HG02884 (cell line): ENCODE measurements around the gene ADAMTS2.

Experiments used
- ATAC-seq: cut with Tn5 transposase; IDR thresholded peaks from one replicate; pipeline ENCODE4 v1.9.1; 2021; ENCODE audit warnings: mild to moderate bottlenecking, moderate library complexity; ENCODE audit not compliant: unreplicated experiment

The ADAMTS2 gene

DNA sequence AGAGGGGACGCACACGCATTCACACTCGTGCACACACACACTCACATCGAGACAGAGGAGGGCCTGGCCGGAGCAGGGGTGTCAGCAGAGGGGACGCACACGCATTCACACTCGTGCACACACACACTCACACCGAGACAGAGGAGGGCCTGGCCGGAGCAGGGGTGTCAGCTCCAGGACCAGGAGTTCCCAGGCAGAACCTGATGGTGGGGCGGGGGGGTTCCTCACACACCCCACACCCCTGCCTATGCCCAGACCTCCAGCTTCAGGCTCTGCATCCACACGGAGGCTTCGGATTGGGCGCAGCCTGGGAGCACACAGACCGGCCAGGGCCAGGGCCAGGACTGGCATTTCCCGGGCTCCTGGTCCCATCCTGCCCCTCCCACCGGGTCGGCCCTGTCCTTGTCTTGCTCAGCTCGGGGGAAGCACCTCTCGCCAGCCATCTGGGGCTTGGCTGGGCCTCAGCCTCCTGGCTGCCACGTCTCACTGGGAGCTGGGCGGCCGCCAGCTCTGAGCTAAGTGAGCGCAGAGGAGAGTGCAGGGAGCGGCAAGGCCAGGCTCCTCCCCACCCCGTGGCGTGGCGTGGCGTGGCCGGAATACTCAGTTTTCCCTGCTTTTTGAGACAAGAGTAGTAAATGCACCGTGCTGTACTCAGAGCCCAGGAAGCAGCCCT is 31.3 kb downstream of the ADAMTS2 start:
- ATAC-seq, result no peak

DNA sequence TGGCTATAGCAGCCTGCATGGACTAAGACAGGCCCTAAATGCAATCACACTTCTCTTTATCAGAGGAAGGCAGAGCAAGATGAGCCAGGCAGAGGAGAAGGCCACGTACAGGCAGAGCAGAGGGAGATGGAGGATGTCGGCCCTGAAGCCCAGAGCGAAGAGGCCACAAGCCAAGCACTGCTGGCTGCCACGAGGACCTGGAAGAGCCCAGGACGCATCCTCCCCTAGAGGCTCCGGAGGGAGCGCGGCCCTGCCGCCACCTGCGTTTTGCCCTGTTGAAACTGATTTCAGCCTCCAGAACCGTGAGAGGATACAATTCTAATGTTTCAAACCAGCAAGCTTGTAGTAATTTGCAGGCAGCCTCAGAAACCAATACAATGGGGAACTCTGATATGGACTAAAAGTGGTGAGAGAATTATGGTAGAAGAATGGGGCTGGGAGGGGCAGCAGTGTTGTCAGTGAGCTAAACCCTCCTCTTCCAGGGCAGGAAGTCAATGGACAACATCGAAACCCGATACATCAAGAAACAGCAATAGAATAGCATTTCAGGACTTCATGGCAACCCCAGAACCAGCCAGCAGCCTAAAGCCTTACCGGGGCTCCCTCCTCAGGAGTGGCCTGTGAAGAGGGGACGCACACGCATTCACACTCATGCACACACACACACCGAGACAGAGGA is 32.6 kb downstream of the ADAMTS2 start:
- no peak for ATAC-seq

DNA sequence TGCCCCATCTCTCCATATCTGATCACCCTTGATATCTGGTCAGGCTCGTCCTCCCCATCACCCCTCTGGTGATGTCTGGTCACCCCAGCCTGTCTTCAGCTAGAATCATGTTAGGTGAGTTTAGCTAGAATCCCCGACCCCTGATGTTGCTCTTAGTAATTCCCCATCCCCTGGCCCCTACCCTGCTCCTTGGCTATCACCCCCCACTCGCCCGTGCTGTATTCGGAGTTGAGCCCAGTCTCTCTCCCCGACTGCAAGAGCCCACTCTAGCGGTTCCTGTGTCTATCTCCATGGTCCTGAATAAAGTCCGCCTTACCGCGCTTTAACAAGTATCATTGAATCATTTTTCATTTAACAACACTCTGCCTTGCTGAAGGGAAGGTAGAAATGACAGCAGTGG is 33.7 kb downstream of the ADAMTS2 start:
- ATAC-seq, result no peak

DNA sequence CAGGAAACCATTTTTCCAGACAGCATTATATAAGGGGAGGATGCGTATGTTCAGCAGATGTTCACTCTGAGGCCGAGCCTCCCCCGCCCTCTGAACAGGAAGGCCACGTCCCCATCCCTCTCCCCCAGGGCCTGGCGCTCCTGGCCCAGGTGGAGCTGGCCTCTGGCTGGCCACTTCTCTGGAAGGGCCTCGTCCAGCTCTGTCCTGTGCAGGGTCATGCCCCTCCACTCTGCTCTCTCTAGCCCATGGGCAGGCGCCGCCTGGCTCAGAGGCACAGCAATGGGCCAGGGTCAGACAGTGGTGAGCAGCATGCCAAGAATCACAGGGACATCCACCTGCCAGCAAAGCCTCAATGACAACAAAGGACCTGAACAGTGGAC is 34.2 kb downstream of the ADAMTS2 start:
- ATAC-seq, result no peak

DNA sequence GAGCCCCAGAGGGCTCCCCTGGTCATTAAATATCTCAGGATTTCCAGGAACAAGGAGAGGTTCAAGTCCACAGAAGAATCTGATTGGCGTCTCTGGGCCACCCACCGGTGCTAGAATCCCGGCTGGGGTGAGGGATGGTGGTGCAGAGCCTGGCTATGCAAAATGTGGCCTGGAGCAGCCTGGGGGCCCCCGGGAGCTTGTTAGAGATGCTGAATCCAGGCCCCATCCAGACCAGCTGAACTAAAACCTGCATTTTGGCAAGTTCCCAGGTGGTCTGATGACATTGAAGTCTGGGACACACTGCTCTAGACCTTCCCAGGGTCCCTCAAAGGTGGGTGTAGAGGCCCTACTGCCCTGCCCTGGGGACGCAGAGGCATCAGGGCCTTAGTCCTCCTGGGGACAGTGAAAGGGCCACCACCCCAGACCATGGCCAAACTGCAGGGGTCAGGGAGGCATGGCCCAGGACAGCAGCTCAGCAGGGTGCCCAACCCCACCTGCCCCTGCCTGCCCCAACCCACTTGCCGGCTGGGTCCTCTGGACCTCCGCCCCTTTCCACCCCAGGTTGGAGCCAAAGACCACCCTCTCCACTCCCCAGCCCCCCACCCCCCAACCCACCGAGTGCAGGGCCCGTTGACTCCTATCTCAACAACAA is 34.7 kb downstream of the ADAMTS2 start:
- no peak for ATAC-seq

DNA sequence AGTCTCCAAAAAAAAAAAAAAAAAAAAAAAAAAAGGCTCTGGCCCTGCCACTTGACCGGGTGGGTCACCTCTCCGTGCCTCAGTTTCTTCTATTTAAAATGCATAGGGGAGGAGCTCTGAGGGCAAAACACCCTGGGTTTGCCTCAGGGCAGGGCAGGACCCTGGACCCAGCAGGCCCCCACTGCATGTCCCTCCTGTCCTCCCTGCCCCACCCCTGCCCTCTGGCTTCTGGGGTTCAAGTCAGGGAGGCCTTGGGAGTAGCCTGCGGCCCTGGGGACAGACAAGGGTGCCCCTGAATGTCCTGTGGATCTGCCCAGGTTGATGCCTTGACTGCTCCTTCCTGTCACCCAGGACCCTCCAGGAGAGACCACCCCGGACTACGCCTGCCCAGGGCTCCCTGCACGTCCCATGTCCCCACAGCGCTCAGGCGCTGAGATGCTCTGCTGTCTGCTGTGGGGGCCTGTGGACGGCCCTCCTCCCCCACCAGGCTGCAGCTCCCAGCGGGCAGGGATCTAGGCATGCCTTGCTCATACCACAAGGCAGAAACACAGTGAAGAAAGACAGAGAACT is 35.4 kb downstream of the ADAMTS2 start:
- ATAC-seq, result no peak

DNA sequence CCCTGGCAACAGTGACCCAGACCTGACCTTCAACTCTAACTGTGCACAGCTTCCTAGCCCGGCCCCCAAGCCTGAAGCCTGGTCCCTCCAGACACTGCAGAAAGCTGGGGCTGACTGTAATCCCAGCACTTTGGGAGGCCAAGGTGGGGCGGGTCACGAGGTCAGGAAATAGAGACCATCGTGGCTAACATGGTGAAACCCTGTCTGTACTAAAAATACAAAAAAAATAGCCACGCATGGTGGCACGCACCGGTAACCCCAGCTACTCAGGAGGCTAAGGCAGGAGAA is 35.9 kb downstream of the ADAMTS2 start:
- ATAC-seq, result no peak

DNA sequence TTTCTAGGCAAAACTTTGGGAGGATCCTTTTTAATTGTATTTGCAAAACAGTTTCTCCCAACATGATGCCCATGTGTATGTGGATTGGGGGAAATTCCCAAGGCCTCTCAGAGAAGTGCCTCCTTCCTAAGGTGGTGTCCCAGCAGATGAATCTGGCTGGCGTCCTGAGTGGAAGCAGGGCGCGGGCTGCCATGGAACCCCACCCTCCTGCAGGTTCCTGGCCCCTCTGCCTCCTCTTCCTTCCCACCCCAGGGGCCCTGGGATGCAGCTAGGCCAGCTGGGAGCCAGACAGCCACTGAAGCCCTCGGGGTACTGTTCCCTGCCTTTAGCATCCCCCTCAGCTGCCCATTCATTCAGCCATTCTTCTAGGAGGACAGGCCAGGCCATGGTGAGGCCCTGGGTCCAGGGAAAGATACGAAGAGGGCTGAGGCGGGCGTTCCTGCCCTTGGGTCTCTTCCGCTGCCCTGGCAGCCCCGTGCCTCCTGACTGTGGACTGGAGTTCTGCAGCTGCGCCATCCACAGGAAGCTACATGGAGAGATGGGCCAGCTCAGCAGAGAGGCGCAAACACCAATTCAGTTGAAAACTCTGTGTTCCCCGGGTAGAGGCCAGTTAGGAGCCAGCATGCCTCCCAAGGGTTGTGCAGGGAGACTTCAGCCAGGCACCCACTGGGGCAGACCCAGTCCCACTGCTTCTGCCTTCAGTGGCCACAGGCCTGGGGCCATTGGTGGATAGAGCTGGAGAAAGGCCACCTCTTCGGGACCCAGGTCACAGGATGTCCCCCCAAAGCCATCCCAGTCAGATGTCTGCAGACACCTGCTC is 36.5 kb downstream of the ADAMTS2 start:
- ATAC-seq, result no peak

DNA sequence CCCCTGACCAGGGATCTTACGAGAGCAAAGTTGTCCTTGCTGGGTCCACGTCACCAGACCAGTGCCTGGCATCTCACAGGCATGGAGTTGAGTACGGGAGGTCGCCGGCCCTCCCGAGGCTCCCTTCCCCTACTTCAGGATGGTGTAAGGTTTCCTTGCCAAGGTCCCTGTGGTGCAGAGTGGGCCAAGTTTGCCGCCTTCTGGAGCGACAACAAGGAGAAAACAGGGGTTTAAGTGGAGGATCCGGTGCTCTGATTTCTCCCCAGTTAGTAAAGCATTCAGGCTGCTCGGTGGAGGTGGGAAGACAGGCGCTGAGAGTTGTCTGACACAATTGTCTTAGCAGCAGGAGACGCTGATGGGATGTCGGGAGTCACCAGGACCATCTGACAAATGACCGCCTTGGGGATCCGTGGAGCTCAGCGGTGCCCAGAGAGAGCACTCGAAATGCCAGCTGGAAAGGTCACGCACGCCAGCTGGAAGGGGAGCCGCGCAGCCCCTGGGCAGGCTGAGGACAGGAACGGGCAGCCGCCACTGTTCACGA is 37.3 kb downstream of the ADAMTS2 start:
- ATAC-seq, result no peak

DNA sequence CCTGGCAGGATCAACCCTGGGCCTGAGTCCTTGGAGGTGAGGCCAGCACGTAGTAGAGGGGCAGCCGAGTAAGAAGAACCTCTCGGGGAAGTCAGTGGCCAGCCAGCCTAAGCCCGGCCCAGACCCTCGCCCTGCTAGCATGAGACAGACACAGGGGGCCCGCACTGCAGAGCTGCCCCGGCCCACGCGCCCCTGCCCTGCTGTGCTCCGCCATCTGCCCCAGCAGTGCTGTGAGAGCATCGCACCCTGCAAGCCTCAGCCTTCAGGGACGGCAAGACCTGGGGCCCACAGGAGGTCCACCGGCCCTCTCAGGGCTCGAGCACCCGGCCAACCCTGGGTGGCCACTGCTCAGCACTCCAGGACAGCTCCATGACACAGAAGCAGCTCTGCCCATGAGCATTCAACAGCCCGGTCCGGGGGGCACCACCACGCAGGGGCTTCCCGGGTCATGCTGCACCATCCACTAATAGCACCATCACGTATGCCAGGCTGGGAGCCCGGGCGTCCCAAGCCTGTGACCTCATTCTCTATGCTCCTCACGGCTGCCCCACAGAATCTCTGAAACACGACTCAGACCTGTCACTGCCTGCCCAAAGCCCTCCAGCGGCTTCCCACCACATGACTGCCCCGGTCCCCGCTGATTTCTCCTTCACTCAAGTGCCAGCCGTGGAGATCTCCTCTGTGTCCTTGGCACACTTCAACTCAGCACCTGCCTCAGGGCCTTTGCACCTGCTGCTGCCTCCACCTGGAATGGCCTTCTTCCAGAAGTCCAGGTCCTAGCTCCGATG is 38.1 kb downstream of the ADAMTS2 start:
- ATAC-seq, result no peak

DNA sequence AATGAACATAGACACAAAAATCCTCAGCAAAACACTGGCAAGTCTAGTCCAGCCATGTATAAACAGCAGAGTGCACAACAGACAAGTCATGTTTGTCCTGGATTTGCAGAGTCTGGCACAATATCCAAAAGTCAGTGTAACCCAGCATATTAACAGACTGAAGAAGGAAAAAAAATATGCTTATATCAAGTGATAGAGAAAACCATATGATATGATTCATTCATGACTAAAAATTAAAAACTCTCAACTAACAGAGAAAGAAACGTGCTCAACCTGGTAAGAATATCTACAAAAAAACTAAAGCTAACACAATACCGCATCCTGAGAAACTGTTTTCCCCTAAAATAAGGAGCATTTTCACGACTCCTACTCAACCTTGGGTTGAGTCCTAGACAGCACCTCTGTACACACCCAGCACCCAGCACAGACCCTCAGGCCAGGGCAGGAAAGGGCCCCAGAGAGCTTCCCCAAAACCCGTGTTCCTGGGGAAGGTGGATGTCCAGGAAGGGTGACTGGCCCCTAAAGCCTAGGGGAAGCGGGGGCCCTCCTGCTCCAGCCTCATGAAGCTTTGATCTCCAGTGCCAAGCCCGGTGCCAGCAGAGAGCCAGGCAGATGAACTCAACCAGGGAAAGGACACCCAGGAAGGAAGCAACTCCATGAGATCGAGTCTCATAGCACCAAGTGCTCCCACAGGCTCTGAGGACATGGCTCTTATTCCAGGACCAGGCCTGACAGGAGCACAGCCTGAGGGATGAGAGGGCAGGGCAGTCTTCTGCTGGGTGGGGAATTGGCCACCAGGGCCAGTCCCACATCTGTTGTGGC is 38.9 kb downstream of the ADAMTS2 start:
- no peak for ATAC-seq

DNA sequence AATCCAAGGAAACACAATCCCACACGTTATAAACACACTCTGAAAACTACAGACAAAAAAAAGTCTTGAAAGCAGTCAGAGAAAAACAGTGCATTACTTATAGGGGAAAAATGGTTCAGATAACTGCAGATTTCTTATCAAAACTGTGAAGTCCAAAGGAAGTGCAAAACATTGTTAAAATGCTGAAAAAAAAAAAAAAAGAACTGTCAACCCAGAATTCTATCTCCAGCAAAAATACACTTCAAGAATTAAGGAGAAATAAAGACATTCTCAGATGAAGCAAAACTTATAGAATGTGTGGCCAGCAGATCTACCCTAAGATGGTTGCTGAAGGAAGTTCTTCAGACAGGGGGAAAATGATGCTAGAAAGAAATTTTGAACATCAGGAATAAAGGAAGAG is 40.4 kb downstream of the ADAMTS2 start:
- ATAC-seq, result no peak

DNA sequence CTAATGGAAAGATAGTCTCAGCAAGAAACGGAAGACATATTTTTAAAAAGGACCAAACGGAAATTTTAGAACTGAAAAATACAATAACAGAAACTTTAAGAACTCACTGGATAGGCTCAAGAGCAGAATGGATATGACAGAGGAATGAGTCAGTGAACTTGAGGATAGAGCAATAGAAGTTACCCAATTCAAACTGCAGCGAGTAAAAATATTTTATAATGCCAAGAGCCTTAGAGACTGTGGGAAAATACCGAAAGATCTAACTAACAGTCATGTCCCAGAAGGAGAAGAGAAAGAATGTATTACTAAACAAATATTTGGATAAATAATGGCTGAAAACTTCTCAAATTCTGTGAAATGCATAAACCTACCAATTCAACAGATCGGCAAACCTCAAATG is 40.8 kb downstream of the ADAMTS2 start:
- no peak for ATAC-seq

DNA sequence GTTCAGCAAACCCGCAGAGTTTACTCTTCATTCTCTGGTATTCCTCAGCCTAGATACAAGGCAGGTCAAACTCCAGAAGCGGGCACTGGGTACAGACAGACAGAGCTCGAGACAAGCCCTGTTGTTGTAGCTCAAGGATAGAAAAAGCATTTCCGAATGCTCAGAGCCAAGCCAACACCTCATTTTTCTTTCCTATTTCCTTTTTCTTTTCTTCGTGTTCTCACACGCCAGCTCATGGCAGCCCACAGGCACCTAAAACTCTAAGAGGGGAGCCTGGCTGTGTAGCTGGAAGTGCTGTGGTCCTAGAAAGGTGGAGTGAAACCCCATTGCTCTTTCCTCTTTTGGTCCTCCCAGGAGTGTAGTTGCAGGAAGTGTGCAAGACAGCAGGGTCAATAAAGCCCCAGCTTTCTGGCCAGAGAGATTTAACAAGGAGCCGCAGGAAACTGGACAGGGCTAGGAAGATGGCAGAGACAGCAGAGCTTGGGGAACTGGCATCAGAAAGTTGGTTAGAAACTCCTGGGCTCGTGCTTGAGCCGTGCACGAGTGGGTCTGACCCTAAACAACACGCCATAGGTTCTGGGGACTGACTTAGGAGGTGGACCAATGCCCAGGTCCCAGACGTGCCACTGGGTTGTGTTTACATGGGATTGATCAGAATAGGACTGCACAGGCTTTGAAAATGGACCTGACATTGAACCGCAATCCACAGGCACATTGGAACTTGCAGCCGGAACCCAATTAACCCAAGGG is 41.6 kb downstream of the ADAMTS2 start:
- ATAC-seq, result no peak

DNA sequence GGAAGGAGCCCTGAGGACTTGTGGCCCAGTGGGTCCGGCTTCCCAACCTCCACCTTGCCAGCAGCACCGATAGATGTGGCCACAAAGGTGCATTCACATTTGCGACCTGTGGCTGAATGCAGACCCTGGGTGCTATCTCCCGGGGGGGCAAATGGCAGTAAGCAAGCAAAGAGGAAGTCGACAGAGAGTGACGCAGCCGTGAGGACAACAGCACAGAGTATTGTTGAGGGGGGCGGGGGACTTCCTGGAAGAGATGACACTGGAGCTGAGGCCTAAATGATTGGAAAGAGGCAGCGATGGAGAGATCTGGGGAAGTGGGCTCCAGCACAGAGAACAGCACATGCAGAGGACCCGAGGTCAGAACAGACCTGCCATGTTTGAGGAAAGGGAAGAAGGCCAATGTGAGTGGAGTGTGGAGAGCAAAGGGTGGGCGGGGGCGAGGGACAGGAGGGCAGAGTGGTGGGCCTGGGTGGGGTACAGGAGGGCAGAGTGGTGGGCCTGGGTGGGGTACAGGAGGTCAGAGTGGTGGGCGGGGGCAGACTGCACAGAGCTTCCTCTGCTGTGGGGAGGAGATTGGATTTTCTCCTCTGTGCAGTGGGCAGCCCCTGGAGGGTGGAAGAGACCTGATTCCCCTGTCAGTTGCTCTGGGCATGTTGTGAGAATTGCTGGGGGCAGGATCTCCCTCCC is 42.6 kb downstream of the ADAMTS2 start:
- ATAC-seq, result no peak

DNA sequence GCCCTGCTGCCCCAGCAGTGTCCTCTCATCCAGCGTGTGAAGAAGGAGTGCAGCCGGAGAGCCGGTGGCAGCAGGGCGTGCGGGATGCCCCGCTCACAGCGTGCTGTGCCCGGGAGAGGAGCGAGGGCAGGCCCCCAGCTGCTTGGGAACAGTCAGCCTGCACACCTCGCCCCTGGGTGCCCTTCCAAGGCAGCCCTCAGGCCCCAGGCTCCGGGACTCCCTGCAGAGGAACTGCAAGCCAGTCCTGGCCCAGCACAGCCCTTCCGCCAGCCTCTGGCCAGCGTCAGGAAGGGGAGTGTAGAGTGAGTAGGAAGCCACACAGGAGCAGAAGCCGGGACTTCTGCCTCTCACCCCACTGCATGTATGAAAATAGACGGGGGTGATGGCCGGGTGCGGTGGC is 43.5 kb downstream of the ADAMTS2 start:
- no peak for ATAC-seq

DNA sequence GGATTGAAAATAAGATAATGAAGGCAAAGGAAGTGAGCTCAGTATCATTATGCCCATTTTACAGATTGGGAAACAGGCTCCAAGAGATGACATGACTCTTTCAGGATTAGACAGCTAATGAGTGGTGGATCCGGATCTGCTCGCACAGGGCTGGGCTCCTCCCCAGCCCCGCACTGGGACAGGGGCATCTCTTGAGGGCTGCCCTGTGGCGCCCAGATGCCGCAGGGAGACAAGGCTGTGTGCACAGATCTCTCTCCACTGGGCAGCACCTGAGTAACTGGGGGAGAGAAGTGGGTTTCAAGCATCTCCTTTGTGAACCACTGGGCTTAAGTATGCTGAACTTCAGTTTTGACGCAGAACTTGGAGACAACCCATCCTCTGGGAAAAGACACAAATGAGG is 43.9 kb downstream of the ADAMTS2 start:
- no peak for ATAC-seq

DNA sequence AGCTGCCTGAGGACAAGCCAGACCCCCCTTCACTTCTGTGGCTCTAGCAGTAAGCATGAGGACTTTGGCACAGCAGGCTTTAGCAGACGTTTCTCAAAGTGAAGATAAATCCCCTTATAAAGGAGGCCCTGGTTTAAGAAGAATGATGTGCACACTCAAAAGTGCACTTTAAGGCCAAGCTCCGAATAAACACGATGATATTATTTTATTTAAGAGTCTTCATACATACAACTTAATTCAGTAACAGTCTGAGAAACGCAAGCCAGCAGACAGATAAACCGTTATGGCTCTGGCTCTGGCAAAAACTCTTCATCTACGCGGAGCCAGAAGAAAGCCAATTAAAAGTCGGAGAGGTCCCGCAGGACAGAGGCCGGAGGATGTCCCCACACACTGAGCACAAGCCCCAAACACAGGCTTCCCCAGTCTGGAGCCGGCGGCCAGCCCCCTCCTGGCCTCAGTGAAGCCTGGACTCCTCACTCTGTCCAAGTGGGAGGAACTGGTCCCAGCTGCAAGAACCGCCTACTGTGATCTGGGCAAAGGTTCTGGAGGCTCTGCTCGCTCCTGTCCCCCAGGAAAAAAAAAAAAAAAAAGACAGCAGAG is 44.6 kb downstream of the ADAMTS2 start:
- ATAC-seq, result no peak
